ENCODE measurements around the gene NAA38.

DNA sequence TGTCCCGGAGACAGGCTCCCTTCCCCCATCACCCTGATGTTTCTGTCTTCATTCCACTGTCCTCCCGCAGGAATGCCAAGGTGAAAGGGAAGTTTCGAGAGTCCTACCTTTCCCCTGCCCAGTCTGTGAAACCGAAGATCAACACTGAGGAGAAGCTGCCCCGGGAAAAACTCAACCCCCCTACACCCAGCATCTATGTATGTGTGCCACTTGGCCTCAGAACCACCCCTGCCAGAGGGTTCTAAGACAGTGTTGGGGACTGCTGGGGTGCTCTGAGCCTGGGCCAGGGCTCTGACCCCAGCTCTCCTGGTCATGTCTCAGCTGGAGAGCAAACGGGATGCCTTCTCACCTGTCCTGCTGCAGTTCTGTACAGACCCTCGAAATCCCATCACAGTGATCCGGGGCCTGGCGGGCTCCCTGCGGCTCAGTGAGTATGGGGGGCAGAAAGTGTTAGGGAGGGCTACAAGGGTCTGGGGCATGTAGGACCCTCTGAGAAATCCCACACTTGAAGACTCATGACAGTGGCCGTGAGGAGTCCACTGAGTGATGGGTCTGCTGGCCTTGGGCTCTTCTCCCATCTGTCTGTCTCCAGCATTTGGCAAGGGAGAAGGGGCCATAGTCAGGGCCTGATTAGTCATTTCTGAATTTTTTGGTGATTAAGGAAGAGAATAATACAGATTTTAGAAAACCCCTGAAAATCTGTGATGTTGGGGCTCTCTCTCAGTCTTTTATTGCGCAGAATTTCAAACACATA, 7.4 kb downstream of the NAA38 start:
- TF ChIP-seq POLR2A (IDR thresholded peaks at IDR 0.05): no peak
- TF ChIP-seq EP300 (IDR thresholded peaks at IDR 0.05): no peak

All from upper lobe of left lung (tissue), 4 donors.